CD1c-positive myeloid dendritic cell (primary cell): ENCODE data around the gene ZG16B.
A peak's percentile ranks its signal among the peaks of the same experiment; 100 is the strongest.

Experiments used
- DNase-seq: peaks from one replicate; pipeline ENCODE4 v3.0.0-alpha.2; 2016; ENCODE audit errors: extremely low spot score

The ZG16B gene

DNA sequence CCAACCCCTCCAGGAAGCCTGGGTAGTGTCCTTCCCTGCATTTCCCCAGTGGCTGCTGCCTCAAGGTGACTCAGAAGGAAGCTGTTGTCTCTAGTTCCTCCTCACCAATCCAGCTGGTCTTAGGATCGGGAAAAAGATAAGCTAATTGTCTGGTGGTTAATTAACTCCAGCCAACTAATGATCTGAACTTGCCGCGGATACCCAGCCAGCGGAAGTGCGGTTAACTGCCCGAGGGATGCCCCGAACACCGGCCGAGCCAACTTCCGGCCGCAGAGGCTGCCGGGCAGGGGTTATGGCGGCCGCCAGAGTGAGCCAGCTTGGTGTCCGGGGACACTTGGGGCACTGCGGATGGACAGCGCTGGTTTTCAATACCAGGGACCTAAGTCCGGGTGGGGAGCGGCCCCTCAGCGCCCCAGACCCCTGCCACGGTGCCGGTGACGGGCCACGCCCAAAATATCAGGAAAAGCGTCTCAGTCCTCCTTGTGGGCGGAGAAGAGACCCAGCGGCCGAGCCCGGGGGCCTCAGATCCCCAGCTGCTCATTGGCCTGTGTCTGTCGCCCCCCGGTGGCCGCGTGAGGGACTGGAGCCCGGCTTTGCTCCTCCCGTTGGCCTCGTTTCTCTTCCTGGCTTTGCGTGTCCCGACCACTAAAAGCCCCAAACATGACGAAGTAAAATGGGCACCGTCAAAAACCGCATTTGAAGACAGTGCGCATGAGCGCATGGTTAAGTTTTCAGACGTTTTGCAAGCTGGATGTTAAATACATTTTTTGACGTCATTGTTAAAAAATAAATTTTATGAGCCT is 38.1 kb downstream of the ZG16B start:
- DNase-seq, result peak; percentile 96

DNA sequence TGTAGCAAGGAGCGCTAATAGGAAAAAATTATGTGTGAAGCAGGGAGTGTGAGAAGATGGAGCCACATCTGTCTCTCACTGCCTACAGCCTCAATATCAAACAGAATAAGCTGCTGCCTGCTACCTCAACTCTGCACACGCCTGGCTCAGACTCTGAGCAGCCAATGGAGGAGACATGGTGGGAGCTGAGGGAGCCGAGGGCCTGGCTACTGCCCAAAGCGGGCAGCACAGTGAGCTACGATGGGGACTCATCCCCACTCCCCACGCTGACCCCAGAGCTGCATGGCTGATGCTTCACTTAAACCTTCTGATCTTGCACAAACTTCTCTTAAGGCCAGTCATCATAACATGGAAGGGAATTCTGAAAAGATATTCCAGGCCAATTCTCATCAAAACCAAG is 41.8 kb downstream of the ZG16B start:
- no peak for DNase-seq

DNA sequence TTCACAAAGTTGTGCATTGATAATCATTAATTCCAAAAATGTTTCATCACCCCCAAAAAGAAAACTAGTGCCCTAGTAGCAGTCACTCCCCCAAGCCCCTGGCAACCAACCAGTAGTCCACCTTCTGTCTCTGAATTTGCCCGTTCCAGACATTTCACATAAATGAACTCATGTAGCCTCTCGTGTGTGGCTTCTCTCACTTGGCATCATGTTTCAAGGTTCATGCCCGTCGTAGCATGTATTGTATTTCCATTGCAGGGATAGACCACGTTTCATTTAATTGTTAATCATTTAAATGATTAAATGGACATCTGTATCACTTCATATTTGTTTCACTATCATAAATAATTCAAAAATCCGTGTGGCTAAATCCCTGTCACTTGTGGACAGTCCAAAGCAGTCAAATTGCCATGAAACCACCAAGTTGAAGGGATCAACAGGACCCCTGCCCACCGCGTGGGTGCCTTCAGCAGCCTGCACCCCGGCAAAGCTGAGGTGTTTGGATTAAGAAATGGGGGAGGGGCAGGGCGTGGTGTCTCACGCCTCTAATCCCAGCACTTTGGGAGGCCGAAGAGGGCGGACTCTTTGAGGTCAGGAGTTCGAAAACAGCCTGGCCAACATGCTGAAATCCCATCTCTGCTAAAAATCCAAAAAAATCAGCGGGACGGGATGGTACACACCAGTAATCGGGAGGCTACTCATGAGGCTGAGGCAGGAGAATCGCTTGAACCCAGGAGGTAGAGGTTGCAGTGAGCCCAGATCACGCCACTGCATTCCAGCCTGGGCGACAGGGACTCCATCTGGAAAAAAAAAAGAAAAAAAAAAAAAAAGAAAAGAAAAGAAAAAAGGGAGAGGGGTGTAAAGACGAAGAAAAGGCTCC is 44.2 kb downstream of the ZG16B start:
- DNase-seq, result no peak

DNA sequence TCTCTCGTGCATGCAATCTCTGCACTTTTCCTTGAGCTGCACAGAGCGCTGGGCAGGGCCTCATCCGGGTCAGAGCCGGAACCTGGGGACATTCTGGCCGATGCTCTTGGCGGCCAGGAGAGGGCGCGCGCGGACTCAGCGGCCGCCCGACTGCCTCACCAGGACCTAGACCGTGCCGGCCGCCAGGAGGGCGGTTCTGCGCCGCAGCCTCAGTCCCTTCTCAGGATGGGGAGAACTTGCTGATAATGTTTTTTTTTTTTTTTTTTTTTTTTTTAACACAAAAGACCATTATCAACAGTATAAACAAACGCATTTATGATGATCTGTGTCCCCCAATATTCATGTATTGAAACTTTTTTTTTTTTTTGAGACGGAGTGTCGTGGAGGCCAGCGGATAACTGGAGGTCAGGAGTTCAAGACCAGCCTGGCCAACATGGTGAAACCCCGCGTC is 44.8 kb downstream of the ZG16B start:
- DNase-seq, result peak; percentile 92

DNA sequence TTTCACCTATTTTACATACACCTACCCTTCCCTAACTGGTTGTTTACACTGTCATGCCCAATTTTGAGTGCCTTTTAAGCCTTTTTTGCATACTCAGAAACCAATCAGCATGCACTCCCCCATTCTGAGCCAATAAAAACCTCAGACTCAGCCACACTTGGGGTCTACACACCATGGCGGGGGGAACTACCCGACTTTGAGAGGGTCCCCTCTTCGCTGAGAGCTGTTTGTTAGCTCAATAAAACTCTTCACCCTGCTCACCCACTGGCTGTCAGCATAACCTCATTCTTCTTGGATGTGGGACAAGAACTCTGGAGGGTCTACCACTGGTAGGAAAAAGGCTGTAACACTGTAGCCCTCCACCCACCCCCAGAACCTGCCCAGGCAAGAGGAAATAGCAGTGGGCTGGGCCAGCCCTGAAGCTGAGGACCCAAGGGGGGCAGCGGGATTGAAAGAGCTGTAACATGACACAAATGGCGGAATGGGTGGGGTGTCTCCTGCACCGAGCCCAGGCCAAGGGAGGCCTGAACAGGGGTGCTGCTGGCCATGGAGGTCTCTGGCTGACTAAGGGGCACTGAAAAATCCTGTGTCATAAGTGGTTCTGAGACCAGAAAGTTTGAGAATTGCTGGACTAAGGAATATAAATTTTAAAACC is 49.9 kb downstream of the ZG16B start:
- no peak for DNase-seq
